ENCODE data around the gene PPP2R5E. TPM values are rescaled to one million over a fixed set of nuclear protein-coding genes. Genes with fewer than 3 reads are reported as not detected.
A peak's percentile ranks its signal among the peaks of the same experiment; 100 is the strongest.

The PPP2R5E gene
- total and polyA plus RNA-seq, 8 donors, result 33.4 to 45.3 (median 38.5) TPM

- no peak for ATAC-seq
- Histone ChIP-seq H3K4me1 (peaks cover 12 to 44% of the 10 kb centered on the region in 2 donors), H3K27ac (no peak overlapping the region), H3K36me3 (no peaks in the 10 kb centered on the region), H3K4me3 (no peak overlapping the region), H3K9me3 (no peaks in the 10 kb centered on the region), H3K27me3 (no peaks in the 10 kb centered on the region)
- DNase-seq, result no peak
- no peak for TF ChIP-seq CTCF (IDR thresholded peaks at IDR 0.05)
- intact Hi-C loops (cut with DNase I), result no loop called here
Observed at GRCh38 chr14:63468294-63468693, 74.9 kb downstream of the PPP2R5E start.

GRCh38 chr14:63467440-63468072 lies 75.6 kb downstream of the PPP2R5E start:
- no peaks in the 10 kb centered on the region for H3K9me3 ChIP-seq
- H3K27me3 ChIP-seq, result no peaks in the 10 kb centered on the region
- DNase-seq, result no peak
- no peak for TF ChIP-seq CTCF (IDR thresholded peaks at IDR 0.05)
- H3K36me3 ChIP-seq, result no peaks in the 10 kb centered on the region
- H3K4me3 ChIP-seq, result no peak overlapping the region
- ATAC-seq, result no peak
- H3K27ac ChIP-seq, result no peak overlapping the region
- intact Hi-C loops (cut with DNase I), result no loop called here
- H3K4me1 ChIP-seq, result peaks cover 12 to 37% of the 10 kb centered on the region in 2 donors

GRCh38 chr14:63465347-63465746 lies 77.8 kb downstream of the PPP2R5E start:
- Histone ChIP-seq H3K9me3 (no peaks in the 10 kb centered on the region), H3K27ac (no peak overlapping the region), H3K36me3 (no peaks in the 10 kb centered on the region), H3K4me3 (no peak overlapping the region), H3K27me3 (no peaks in the 10 kb centered on the region), H3K4me1 (peaks cover 0 to 14% of the 10 kb centered on the region in 2 donors)
- ATAC-seq, result no peak
- intact Hi-C loops (cut with DNase I), result no loop called here
- no peak for TF ChIP-seq CTCF (IDR thresholded peaks at IDR 0.05)
- no peak for DNase-seq

GRCh38 chr14:63460680-63461369 lies 82.4 kb downstream of the PPP2R5E start:
- intact Hi-C loops (cut with DNase I), result no loop called here
- no peaks in the 10 kb centered on the region for H3K36me3 ChIP-seq
- H3K27ac ChIP-seq, result no peak overlapping the region
- no peaks in the 10 kb centered on the region for H3K9me3 ChIP-seq
- no peaks in the 10 kb centered on the region for H3K27me3 ChIP-seq
- TF ChIP-seq CTCF (IDR thresholded peaks at IDR 0.05), result no peak
- H3K4me1 ChIP-seq, result no peaks in the 10 kb centered on the region
- DNase-seq (no peak), ATAC-seq (no peak)
- H3K4me3 ChIP-seq, result no peak overlapping the region

GRCh38 chr14:63459738-63460137 lies 83.4 kb downstream of the PPP2R5E start:
- H3K4me3 ChIP-seq, result no peak overlapping the region
- H3K4me1 ChIP-seq, result peaks cover 0 to 1% of the 10 kb centered on the region in 2 donors
- intact Hi-C loops (cut with DNase I), result no loop called here
- no peaks in the 10 kb centered on the region for H3K27me3 ChIP-seq
- no peaks in the 10 kb centered on the region for H3K9me3 ChIP-seq
- DNase-seq (no peak), ATAC-seq (peak; percentile 33)
- no peak for TF ChIP-seq CTCF (IDR thresholded peaks at IDR 0.05)
- H3K36me3 ChIP-seq, result no peaks in the 10 kb centered on the region
- H3K27ac ChIP-seq, result no peak overlapping the region

Data from left lung (tissue), 10 donors.